HepG2 (cell line): ENCODE data around the gene SLC25A11. TPM values are rescaled to one million over a fixed set of nuclear protein-coding genes. Genes with fewer than 3 reads are reported as not detected.

ENCODE experiments used
- EHMT2 ChIP-seq: fragments of 200-600 bp; sonication (generic); IDR thresholded peaks from 2 replicates; pipeline ENCODE4 v1.7.0; 2017; ENCODE audit warnings: antibody characterized with exemption, low read depth, low read length, borderline replicate concordance
- FOXK1 ChIP-seq: sonication (generic); formaldehyde crosslinking; IDR thresholded peaks from 2 replicates; pipeline ENCODE4 v1.4.0; 2020; ENCODE audit warnings: low read depth, missing genetic modification reagents, borderline replicate concordance
- KAT7 ChIP-seq: IDR thresholded peaks from 2 replicates; pipeline ENCODE4 v1.6.1; 2018; ENCODE audit warnings: borderline replicate concordance, missing compliant biosample characterization
- NCOR1 ChIP-seq: fragments of 200-600 bp; sonication (generic); IDR thresholded peaks from 2 replicates; pipeline ENCODE4 v1.7.0; 2017; ENCODE audit warnings: antibody characterized with exemption, low read length, borderline replicate concordance
- PLRG1 ChIP-seq: fragments of 450-650 bp; conservative IDR thresholded peaks from 2 replicates; pipeline ENCODE4 v1.6.1; 2016
- RAD51 ChIP-seq: fragments of 450-650 bp; IDR thresholded peaks from 2 replicates; pipeline ENCODE4 v1.6.1; 2016; ENCODE audit warnings: borderline replicate concordance
- REL ChIP-seq: sonication (generic); formaldehyde crosslinking; conservative IDR thresholded peaks from 2 replicates; pipeline ENCODE4 v1.8.0; 2022; ENCODE audit warnings: mild to moderate bottlenecking, missing genetic modification reagents, moderate library complexity
- TGIF2 ChIP-seq: IDR thresholded peaks from 2 replicates; pipeline ENCODE4 v1.6.1; 2016; ENCODE audit warnings: control low read depth, missing compliant biosample characterization
- ZBTB49 ChIP-seq: sonication (generic); formaldehyde crosslinking; IDR thresholded peaks from 2 replicates; pipeline ENCODE4 v1.4.0; 2020; ENCODE audit warnings: missing genetic modification reagents, borderline replicate concordance
- ZKSCAN5 ChIP-seq: sonication (generic); formaldehyde crosslinking; IDR thresholded peaks from 2 replicates; pipeline ENCODE4 v1.5.1; 2020; ENCODE audit warnings: mild to moderate bottlenecking, missing genetic modification reagents
- ZNF101 ChIP-seq: sonication (generic); formaldehyde crosslinking; IDR thresholded peaks from 2 replicates; pipeline ENCODE4 v1.4.0; 2020; ENCODE audit warnings: mild to moderate bottlenecking, low read depth, missing genetic modification reagents, borderline replicate concordance
- ZNF12 ChIP-seq: sonication (generic); formaldehyde crosslinking; IDR thresholded peaks from 2 replicates; pipeline ENCODE4 v1.5.0; 2020; ENCODE audit warnings: missing genetic modification reagents
- ZNF124 ChIP-seq: sonication (generic); formaldehyde crosslinking; IDR thresholded peaks from 2 replicates; pipeline ENCODE4 v1.4.0; 2020; ENCODE audit warnings: missing genetic modification reagents
- ZNF546 ChIP-seq: sonication (generic); formaldehyde crosslinking; conservative IDR thresholded peaks from 2 replicates; pipeline ENCODE4 v1.8.1; 2023; ENCODE audit warnings: mild to moderate bottlenecking, missing genetic modification reagents
- ZNF580 ChIP-seq: IDR thresholded peaks from 2 replicates; pipeline ENCODE4 v1.6.1; 2016; ENCODE audit warnings: low read depth, borderline replicate concordance
- ZNF891 ChIP-seq: sonication (generic); formaldehyde crosslinking; IDR thresholded peaks from 2 replicates; pipeline ENCODE4 v1.5.0; 2020; ENCODE audit warnings: mild to moderate bottlenecking, missing genetic modification reagents
- ZSCAN20 ChIP-seq: sonication (generic); formaldehyde crosslinking; IDR thresholded peaks from 2 replicates; pipeline ENCODE4 v1.4.0; 2020; ENCODE audit warnings: missing genetic modification reagents, mild to moderate bottlenecking, borderline replicate concordance
- polyA plus RNA-seq, 8 experiments: library from polyadenylated mRNA; depleted of rRNA in 3 of 8; stranded (reverse) in 7 of 8; unstranded in 1 of 8; fragments of >200 nt; fragmentation: Illumina TruSeq in 4 of 8; extraction: Trizol in 4 of 8; gene quantifications; 2 replicates each; pipeline versions ENCODE4 v1.2.1 to v1.2.3, GENCODE V29; 2011 to 2016; ENCODE audit warnings: low read depth in 4 of 8, missing spikeins in 1 of 8, mixed read lengths in 1 of 8; ENCODE audit not compliant: insufficient read depth in 1 of 8
- total RNA-seq, 5 experiments: library from RNA; depleted of rRNA; stranded (reverse); fragments of >200 nt; fragmentation: Illumina TruSeq; extraction: Trizol; gene quantifications; 2 replicates each; pipeline ENCODE4 v1.2.3, GENCODE V29; 2016; ENCODE audit warnings: low read depth in 1 of 5
- TF ChIP-seq, protein P1 (sequence below): sonication (generic); formaldehyde crosslinking; IDR thresholded peaks from 2 replicates; pipeline ENCODE4 v1.4.0; 2020; ENCODE audit warnings: mild to moderate bottlenecking, missing genetic modification reagents
- TF ChIP-seq, protein P2 (sequence below): IDR thresholded peaks from 2 replicates; pipeline ENCODE4 v1.6.1; 2016
- TF ChIP-seq, protein P3 (sequence below): sonication (generic); formaldehyde crosslinking; IDR thresholded peaks from 2 replicates; pipeline ENCODE4 v1.5.1; 2020; ENCODE audit warnings: mild to moderate bottlenecking, moderate library complexity, missing genetic modification reagents

The SLC25A11 gene
- total and polyA plus RNA-seq, 2 of the 13 experiments (the other 11 are each of a cell fraction or from before 2014, with no cell fraction given) = 35.4 to 47.2 TPM

GRCh38 chr17:4969551-4970173, 29.8 kb upstream of the SLC25A11 start (continued):
- TF ChIP-seq ZNF891 (CRISPR knock-in tag) = no peak
- TF ChIP-seq, protein P1, sequence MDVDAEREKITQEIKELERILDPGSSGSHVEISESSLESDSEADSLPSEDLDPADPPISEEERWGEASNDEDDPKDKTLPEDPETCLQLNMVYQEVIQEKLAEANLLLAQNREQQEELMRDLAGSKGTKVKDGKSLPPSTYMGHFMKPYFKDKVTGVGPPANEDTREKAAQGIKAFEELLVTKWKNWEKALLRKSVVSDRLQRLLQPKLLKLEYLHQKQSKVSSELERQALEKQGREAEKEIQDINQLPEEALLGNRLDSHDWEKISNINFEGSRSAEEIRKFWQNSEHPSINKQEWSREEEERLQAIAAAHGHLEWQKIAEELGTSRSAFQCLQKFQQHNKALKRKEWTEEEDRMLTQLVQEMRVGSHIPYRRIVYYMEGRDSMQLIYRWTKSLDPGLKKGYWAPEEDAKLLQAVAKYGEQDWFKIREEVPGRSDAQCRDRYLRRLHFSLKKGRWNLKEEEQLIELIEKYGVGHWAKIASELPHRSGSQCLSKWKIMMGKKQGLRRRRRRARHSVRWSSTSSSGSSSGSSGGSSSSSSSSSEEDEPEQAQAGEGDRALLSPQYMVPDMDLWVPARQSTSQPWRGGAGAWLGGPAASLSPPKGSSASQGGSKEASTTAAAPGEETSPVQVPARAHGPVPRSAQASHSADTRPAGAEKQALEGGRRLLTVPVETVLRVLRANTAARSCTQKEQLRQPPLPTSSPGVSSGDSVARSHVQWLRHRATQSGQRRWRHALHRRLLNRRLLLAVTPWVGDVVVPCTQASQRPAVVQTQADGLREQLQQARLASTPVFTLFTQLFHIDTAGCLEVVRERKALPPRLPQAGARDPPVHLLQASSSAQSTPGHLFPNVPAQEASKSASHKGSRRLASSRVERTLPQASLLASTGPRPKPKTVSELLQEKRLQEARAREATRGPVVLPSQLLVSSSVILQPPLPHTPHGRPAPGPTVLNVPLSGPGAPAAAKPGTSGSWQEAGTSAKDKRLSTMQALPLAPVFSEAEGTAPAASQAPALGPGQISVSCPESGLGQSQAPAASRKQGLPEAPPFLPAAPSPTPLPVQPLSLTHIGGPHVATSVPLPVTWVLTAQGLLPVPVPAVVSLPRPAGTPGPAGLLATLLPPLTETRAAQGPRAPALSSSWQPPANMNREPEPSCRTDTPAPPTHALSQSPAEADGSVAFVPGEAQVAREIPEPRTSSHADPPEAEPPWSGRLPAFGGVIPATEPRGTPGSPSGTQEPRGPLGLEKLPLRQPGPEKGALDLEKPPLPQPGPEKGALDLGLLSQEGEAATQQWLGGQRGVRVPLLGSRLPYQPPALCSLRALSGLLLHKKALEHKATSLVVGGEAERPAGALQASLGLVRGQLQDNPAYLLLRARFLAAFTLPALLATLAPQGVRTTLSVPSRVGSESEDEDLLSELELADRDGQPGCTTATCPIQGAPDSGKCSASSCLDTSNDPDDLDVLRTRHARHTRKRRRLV (CRISPR knock-in tag) = no peak
- no peak for TF ChIP-seq ZNF101
- no peak for TF ChIP-seq ZNF124 (CRISPR knock-in tag)
- TF ChIP-seq PLRG1 = no peak
- TF ChIP-seq, protein P2, sequence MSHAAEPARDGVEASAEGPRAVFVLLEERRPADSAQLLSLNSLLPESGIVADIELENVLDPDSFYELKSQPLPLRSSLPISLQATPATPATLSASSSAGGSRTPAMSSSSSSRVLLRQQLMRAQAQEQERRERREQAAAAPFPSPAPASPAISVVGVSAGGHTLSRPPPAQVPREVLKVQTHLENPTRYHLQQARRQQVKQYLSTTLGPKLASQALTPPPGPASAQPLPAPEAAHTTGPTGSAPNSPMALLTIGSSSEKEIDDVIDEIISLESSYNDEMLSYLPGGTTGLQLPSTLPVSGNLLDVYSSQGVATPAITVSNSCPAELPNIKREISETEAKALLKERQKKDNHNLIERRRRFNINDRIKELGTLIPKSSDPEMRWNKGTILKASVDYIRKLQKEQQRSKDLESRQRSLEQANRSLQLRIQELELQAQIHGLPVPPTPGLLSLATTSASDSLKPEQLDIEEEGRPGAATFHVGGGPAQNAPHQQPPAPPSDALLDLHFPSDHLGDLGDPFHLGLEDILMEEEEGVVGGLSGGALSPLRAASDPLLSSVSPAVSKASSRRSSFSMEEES (CRISPR knock-in tag) = no peak
- no peak for TF ChIP-seq REL (CRISPR knock-in tag)
- TF ChIP-seq, protein P3, sequence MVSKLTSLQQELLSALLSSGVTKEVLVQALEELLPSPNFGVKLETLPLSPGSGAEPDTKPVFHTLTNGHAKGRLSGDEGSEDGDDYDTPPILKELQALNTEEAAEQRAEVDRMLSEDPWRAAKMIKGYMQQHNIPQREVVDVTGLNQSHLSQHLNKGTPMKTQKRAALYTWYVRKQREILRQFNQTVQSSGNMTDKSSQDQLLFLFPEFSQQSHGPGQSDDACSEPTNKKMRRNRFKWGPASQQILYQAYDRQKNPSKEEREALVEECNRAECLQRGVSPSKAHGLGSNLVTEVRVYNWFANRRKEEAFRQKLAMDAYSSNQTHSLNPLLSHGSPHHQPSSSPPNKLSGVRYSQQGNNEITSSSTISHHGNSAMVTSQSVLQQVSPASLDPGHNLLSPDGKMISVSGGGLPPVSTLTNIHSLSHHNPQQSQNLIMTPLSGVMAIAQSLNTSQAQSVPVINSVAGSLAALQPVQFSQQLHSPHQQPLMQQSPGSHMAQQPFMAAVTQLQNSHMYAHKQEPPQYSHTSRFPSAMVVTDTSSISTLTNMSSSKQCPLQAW = no peak
- no peak for TF ChIP-seq ZNF546 (CRISPR knock-in tag)
- no peak for TF ChIP-seq EHMT2
- no peak for TF ChIP-seq RAD51
- TF ChIP-seq ZNF580 (CRISPR knock-in tag) = no peak
- TF ChIP-seq FOXK1 (CRISPR knock-in tag) = no peak
- no peak for TF ChIP-seq ZKSCAN5
- no peak; the same call in 1 of the 2 replicates for TF ChIP-seq KAT7 (CRISPR knock-in tag)
- no peak for TF ChIP-seq ZNF12 (CRISPR knock-in tag)
- no peak for TF ChIP-seq ZBTB49 (CRISPR knock-in tag)
- no peak for TF ChIP-seq NCOR1
- no peak for TF ChIP-seq TGIF2 (CRISPR knock-in tag)
- TF ChIP-seq ZSCAN20 = no peak
